ENCODE results near the gene KCNMB4.

DNA sequence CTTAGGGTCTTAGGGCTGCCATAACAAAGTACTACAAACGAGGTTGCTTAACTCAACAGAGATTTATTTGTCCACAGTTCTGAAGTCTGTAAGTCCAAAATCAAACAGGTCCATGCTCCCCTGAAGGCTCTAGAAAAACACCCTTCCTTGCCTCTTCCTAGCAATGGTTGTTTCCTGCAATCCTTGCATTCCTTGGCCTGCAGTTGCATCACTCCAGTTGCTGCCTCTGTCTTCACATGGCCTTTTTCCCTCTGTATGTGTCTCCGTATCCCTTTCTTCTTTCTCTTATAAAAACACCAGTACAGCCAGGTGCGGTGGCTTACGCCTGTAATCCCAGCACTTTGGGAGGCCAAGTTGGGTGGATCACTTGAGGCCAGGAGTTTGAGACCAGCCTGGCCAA, 17.4 kb downstream of the KCNMB4 start:
- TF ChIP-seq, protein P1, sequence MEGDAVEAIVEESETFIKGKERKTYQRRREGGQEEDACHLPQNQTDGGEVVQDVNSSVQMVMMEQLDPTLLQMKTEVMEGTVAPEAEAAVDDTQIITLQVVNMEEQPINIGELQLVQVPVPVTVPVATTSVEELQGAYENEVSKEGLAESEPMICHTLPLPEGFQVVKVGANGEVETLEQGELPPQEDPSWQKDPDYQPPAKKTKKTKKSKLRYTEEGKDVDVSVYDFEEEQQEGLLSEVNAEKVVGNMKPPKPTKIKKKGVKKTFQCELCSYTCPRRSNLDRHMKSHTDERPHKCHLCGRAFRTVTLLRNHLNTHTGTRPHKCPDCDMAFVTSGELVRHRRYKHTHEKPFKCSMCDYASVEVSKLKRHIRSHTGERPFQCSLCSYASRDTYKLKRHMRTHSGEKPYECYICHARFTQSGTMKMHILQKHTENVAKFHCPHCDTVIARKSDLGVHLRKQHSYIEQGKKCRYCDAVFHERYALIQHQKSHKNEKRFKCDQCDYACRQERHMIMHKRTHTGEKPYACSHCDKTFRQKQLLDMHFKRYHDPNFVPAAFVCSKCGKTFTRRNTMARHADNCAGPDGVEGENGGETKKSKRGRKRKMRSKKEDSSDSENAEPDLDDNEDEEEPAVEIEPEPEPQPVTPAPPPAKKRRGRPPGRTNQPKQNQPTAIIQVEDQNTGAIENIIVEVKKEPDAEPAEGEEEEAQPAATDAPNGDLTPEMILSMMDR (IDR thresholded peaks at IDR 0.05; ENCODE audit: low read depth, low read length, poor library complexity, severe bottlenecking), result no peak
- no peak for TF ChIP-seq EZH2phosphoT487 (IDR thresholded peaks at IDR 0.05; ENCODE audit: borderline replicate concordance, low read length)
